HepG2 (cell line): Measurements from ENCODE around the gene MPI. TPM values are rescaled to one million over a fixed set of nuclear protein-coding genes. Genes with fewer than 3 reads are reported as not detected.

ENCODE experiments used
- ATAC-seq: fragments of 200-7000 bp; cut with Tn5 transposase; 3 replicates; pipeline ENCODE4 v1.9.1; 2020; ENCODE audit warnings: mild to moderate bottlenecking, moderate library complexity
- BruUV-seq: library from RNA; stranded (reverse); fragments of 400-500 nt; replicated peaks from 2 replicates; lab custom pipeline; 2021; lab: Mats Ljungman, UMichigan
- CTCF ChIA-PET: fragments of 300-600 bp; formaldehyde crosslinking; extraction: SDS; loops from one replicate; lab custom pipeline; 2021; ENCODE audit warnings: low total read pairs, inconsistent platforms, low intra/inter-chr PET ratio; lab: Yijun Ruan, JAX
- POLR2A ChIA-PET: fragments of 350-600 bp; sonication (Branson Sonifier 250); formaldehyde crosslinking; loops from one replicate; lab custom pipeline; 2020; ENCODE audit warnings: antibody characterized with exemption, inconsistent platforms; lab: Yijun Ruan, JAX
- DNase-seq: peaks from one replicate; pipeline ENCODE4 v3.0.0-alpha.2; 2015; ENCODE audit warnings: low spot score
- FAIRE-seq: peaks from 3 replicates; lab custom pipeline; 2011; peaks lifted over from hg19 to GRCh38; lab: Jason Lieb, UNC
- H2AFZ ChIP-seq: one replicate; pipeline ENCODE4 v1.6.1; 2011; ENCODE audit warnings: low read length, inconsistent platforms
- H3K27ac ChIP-seq: fragments of 300-600 bp; 3 replicates; pipeline ENCODE4 v1.8.0; 2011; ENCODE audit warnings: mixed run types, mild to moderate bottlenecking, mixed read lengths, low read length, inconsistent platforms; ENCODE audit not compliant: insufficient read depth; ENCODE audit errors: extremely low read length
- H3K27me3 ChIP-seq, 2 experiments: fragments of 200-600 bp in 1 of 2; 2 replicates in 1 of 2; 3 replicates in 1 of 2; pipeline versions ENCODE4 v1.6.0 to v1.8.0; 2011; ENCODE audit warnings: low read length in 2 of 2, mild to moderate bottlenecking in 2 of 2, moderate library complexity in 2 of 2, inconsistent platforms in 1 of 2; ENCODE audit not compliant: insufficient read depth in 2 of 2, control insufficient read depth in 1 of 2
- H3K36me3 ChIP-seq, 2 experiments: fragments of 200-600 bp in 1 of 2; replicated peaks in 1 of 2; 2 replicates in 1 of 2; 3 replicates in 1 of 2; pipeline versions ENCODE4 v1.5.1 to v1.8.0; 2011; ENCODE audit warnings: low read length in 2 of 2, inconsistent platforms in 1 of 2; ENCODE audit not compliant: insufficient read depth in 2 of 2, control insufficient read depth in 1 of 2
- H3K4me1 ChIP-seq: 2 replicates; pipeline ENCODE4 v1.5.1; 2012; ENCODE audit warnings: low read length, inconsistent platforms; ENCODE audit not compliant: insufficient read depth
- H3K4me2 ChIP-seq: 2 replicates; pipeline ENCODE4 v1.6.0; 2011; ENCODE audit warnings: low read depth, low read length, inconsistent platforms
- H3K4me3 ChIP-seq, 3 experiments: fragments of 200-600 bp in 1 of 3; sonication (generic), shearing (Covaris generic) in 1 of 3; replicated peaks in 1 of 3; 2 replicates each; pipeline ENCODE4 v1.5.1; 2011 to 2016; ENCODE audit warnings: low read length in 3 of 3, inconsistent platforms in 2 of 3, low read depth in 2 of 3, mild to moderate bottlenecking in 2 of 3, control low read depth in 1 of 3, mixed read lengths in 1 of 3; ENCODE audit not compliant: insufficient read depth in 1 of 3
- H3K79me2 ChIP-seq: one replicate; pipeline ENCODE4 v1.6.1; 2011; ENCODE audit warnings: low read length, inconsistent platforms; ENCODE audit not compliant: insufficient read depth
- H3K9ac ChIP-seq: 2 replicates; pipeline ENCODE4 v1.6.0; 2011; ENCODE audit warnings: mild to moderate bottlenecking, low read depth, low read length, inconsistent platforms; ENCODE audit not compliant: insufficient read depth
- H3K9me3 ChIP-seq: 2 replicates; pipeline ENCODE4 v1.5.1; 2012; ENCODE audit warnings: mild to moderate bottlenecking, low read length
- H4K20me1 ChIP-seq: 2 replicates; pipeline ENCODE4 v1.6.0; 2011; ENCODE audit warnings: inconsistent platforms, mild to moderate bottlenecking, low read length, moderate library complexity; ENCODE audit not compliant: insufficient read depth
- BRD4 ChIP-seq: sonication (generic); formaldehyde crosslinking; IDR thresholded peaks from 2 replicates; pipeline ENCODE4 v1.4.0; 2020; ENCODE audit warnings: missing genetic modification reagents
- CEBPB ChIP-seq: IDR thresholded peaks from 2 replicates; pipeline ENCODE4 v1.6.1; 2011; ENCODE audit warnings: low read depth, low read length, improper control_type of control experiment, borderline replicate concordance
- CSRNP1 ChIP-seq: sonication (generic); formaldehyde crosslinking; IDR thresholded peaks from 2 replicates; pipeline ENCODE4 v1.8.1; 2023; ENCODE audit warnings: mild to moderate bottlenecking, missing genetic modification reagents
- FOSL1 ChIP-seq: sonication (generic); formaldehyde crosslinking; IDR thresholded peaks from 2 replicates; pipeline ENCODE4 v1.9.0; 2021; ENCODE audit warnings: missing genetic modification reagents, borderline replicate concordance
- HOMEZ ChIP-seq: IDR thresholded peaks from 2 replicates; pipeline ENCODE4 v1.6.1; 2016; ENCODE audit warnings: low read depth
- MEIS2 ChIP-seq: sonication (generic); formaldehyde crosslinking; IDR thresholded peaks from 2 replicates; pipeline ENCODE4 v1.9.0; 2021; ENCODE audit warnings: mild to moderate bottlenecking, missing genetic modification reagents
- MXD4 ChIP-seq: IDR thresholded peaks from 2 replicates; pipeline ENCODE4 v1.6.1; 2016; ENCODE audit warnings: mild to moderate bottlenecking, missing biosample characterization, missing genetic modification reagents
- USF2 ChIP-seq, 2 experiments: sonication (generic) in 1 of 2; formaldehyde crosslinking in 1 of 2; IDR thresholded peaks; 2 replicates each; pipeline versions ENCODE4 v1.5.1 to v1.6.1; 2011 to 2020; ENCODE audit warnings: borderline replicate concordance in 1 of 2, low read depth in 1 of 2, low read length in 1 of 2, mild to moderate bottlenecking in 1 of 2, missing genetic modification reagents in 1 of 2, moderate library complexity in 1 of 2
- ZFAT ChIP-seq: sonication (generic); formaldehyde crosslinking; conservative IDR thresholded peaks from 2 replicates; pipeline ENCODE4 v1.8.1; 2023; ENCODE audit warnings: missing genetic modification reagents, inconsistent platforms
- ZNF550 ChIP-seq: sonication (generic); formaldehyde crosslinking; IDR thresholded peaks from 2 replicates; pipeline ENCODE4 v1.4.0; 2020; ENCODE audit warnings: mild to moderate bottlenecking, missing genetic modification reagents, borderline replicate concordance
- WGBS: methylation state at CpG from one replicate; pipeline ENCODE4 v1.1.6; 2017; ENCODE audit warnings: low lambda C conversion rate; 5-methylcytosine and 5-hydroxymethylcytosine counted together
- in situ Hi-C: cut with HindIII; loops from 2 replicates; pipeline ENCODE4 v1.10.0; 2017; ENCODE audit warnings: low pct_unique_long_range_greater_than_20kb; ENCODE audit not compliant: extremely low pct_ligation_motif_present
- intact Hi-C: fragments of 100-400 bp; cut with micrococcal nuclease; formaldehyde crosslinking; loops from one replicate; pipeline ENCODE4 v1.10.0; 2022; ENCODE audit not compliant: unreplicated experiment
- polyA plus RNA-seq, 8 experiments: library from polyadenylated mRNA; depleted of rRNA in 3 of 8; stranded (reverse) in 7 of 8; unstranded in 1 of 8; fragments of >200 nt; fragmentation: Illumina TruSeq in 4 of 8; extraction: Trizol in 4 of 8; gene quantifications; 2 replicates each; pipeline versions ENCODE4 v1.2.1 to v1.2.3, GENCODE V29; 2011 to 2016; ENCODE audit warnings: low read depth in 4 of 8, missing spikeins in 1 of 8, mixed read lengths in 1 of 8; ENCODE audit not compliant: insufficient read depth in 1 of 8
- total RNA-seq, 5 experiments: library from RNA; depleted of rRNA; stranded (reverse); fragments of >200 nt; fragmentation: Illumina TruSeq; extraction: Trizol; gene quantifications; 2 replicates each; pipeline ENCODE4 v1.2.3, GENCODE V29; 2016; ENCODE audit warnings: low read depth in 1 of 5
- TF ChIP-seq, protein P1 (sequence below): sonication (generic); formaldehyde crosslinking; IDR thresholded peaks from 2 replicates; pipeline ENCODE4 v1.4.0; 2020; ENCODE audit warnings: missing genetic modification reagents
- TF ChIP-seq, protein P2 (sequence below): sonication (generic); formaldehyde crosslinking; IDR thresholded peaks from 2 replicates; pipeline ENCODE4 v1.4.0; 2020; ENCODE audit warnings: missing genetic modification reagents

MPI gene
- total and polyA plus RNA-seq, 2 of the 13 experiments (the other 11 are each of a cell fraction or from before 2014, with no cell fraction given): 36.9 to 63.5 TPM

DNA sequence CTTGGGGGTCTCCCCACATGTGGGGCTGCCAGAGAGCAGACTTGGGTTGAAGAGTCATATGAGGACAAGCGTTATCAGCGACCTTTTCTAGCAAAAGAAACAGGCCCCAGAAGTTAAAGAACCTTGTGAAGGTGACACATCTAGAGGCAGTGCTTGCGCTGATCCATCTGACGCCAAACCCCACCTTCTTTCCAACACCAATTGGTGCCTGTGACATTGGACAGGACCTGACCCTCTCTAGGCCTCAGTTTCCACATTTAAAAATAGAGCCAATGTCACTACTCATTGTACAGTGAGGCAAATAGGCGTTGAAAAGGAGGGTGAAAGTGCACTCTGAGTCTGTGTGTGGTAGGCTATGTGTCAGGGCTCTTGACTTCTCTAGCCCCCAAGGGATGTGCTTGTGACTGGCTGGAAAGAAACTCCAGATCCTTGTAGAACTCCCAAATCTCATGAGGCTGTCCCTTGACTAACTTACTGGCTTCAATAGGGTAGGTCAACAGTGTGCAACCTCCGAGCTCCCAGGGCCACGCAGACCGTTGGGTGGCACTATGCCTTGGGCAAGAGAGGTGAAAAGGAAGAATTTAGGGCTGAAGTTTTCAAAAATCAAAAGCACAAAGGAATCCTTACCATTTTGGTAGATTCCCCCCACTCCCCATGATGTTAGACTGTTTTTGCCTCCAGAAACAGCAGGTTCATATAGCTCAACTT lies 17.5 kb downstream of the MPI start (continued):
- TF ChIP-seq USF2 (IDR thresholded peaks at IDR 0.05; ENCODE audit: low read depth, low read length): no peak
- no peak for TF ChIP-seq USF2 (CRISPR knock-in tag; IDR thresholded peaks at IDR 0.05; ENCODE audit: borderline replicate concordance)
- TF ChIP-seq, protein P1, sequence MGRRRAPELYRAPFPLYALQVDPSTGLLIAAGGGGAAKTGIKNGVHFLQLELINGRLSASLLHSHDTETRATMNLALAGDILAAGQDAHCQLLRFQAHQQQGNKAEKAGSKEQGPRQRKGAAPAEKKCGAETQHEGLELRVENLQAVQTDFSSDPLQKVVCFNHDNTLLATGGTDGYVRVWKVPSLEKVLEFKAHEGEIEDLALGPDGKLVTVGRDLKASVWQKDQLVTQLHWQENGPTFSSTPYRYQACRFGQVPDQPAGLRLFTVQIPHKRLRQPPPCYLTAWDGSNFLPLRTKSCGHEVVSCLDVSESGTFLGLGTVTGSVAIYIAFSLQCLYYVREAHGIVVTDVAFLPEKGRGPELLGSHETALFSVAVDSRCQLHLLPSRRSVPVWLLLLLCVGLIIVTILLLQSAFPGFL: no peak
- no peak for TF ChIP-seq MEIS2 (CRISPR knock-in tag)
- no peak for TF ChIP-seq CEBPB
- TF ChIP-seq, all 625 proteins: peak for 3

GRCh38 chr15:74908635-74909034 lies 18.8 kb downstream of the MPI start:
- no peak for DNase-seq
- Histone ChIP-seq H3K27me3 (no peaks in the 10 kb centered on the region; a peak in 1 of 5 replicates), H3K9ac (no peak overlapping the region), H3K4me2 (no peak overlapping the region), H3K79me2 (peaks cover 16% of the 10 kb centered on the region), H3K9me3 (no peaks in the 10 kb centered on the region), H3K4me3 (no peak overlapping the region), H3K4me1 (peaks cover 27% of the 10 kb centered on the region), H3K36me3 (peaks cover 6 to 24% of the 10 kb centered on the region in 2 experiments), H2AFZ (no peak overlapping the region), H4K20me1 (no peaks in the 10 kb centered on the region), H3K27ac (no peak overlapping the region)
- POLR2A ChIA-PET: interaction anchor here (0.8 kb wide), 1 partner anchor 29 kb away, joined by 3 read pairs; the partner anchor contains the start of gene COX5A
- 100% methylated on average over 3 of the region's 4 CpGs for WGBS
- in situ Hi-C loops: no loop called here
- BruUV-seq: no TSS peak
- ATAC-seq: no peak
- intact Hi-C loops: loop anchor here (5.0 kb wide), 1 partner anchor 44 kb away; no protein-coding TSS in a partner anchor
- CTCF ChIA-PET: no interaction called here
- FAIRE-seq: no peak
- TF ChIP-seq HOMEZ (CRISPR knock-in tag) (no peak), ZFAT (CRISPR knock-in tag) (no peak), FOSL1 (CRISPR knock-in tag) (no peak), CSRNP1 (no peak), ZNF550 (no peak), MXD4 (CRISPR knock-in tag) (no peak), BRD4 (CRISPR knock-in tag) (no peak)
- TF ChIP-seq, protein P2, sequence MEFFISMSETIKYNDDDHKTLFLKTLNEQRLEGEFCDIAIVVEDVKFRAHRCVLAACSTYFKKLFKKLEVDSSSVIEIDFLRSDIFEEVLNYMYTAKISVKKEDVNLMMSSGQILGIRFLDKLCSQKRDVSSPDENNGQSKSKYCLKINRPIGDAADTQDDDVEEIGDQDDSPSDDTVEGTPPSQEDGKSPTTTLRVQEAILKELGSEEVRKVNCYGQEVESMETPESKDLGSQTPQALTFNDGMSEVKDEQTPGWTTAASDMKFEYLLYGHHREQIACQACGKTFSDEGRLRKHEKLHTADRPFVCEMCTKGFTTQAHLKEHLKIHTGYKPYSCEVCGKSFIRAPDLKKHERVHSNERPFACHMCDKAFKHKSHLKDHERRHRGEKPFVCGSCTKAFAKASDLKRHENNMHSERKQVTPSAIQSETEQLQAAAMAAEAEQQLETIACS: no peak
